ENCODE results near the gene CRYBG2.

DNA sequence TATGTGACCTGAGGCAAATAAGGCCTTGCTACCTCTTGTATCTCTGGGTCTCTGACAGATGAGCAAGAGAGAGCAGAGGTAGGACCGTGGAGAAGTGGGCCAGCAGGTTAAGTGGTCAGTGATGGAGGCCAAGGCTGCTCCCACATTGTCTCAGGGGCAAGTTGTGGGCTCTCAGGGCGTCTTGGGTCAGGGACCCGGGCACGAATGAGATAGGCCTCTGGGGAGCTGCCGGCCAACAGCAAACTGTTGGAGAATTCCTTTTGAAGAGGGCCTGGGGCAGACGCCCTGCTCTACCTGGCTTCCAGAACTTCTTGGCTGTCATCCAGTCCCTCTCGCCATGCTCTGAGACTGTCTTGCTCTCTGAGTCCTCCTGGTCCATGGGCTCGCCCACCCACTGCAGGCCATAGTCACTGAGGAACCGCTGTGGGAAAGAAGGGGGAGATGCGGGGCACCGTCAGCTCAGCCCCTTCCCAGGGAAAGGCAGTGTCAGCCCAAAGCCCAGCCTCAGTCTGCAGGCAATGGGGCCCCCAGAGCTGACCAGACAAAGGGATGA is 59.9 kb downstream of the CRYBG2 start:
- TF ChIP-seq CTCF (IDR thresholded peaks at IDR 0.05) (no peak), POLR2A (IDR thresholded peaks at IDR 0.05) (no peak)

Measured in testis (tissue), 2 donors.